Suprapubic skin (tissue), 4 donors: ENCODE measurements around the gene UGT1A7. TPM values are rescaled to one million over a fixed set of nuclear protein-coding genes. Genes with fewer than 3 reads are reported as not detected.

Experiments
- DNase-seq, 2 donors: peaks; one replicate each; pipeline ENCODE4 v3.0.0-alpha.2; 2019; ENCODE audit warnings: low spot score in 2 of 2
- H3K27ac ChIP-seq: fragments of 200-600 bp; sonication (generic); one replicate; pipeline ENCODE4 v1.5.1; 2019
- H3K27me3 ChIP-seq: fragments of 200-600 bp; sonication (generic); one replicate; pipeline ENCODE4 v1.5.1; 2019
- H3K36me3 ChIP-seq: fragments of 200-600 bp; sonication (generic); one replicate; pipeline ENCODE4 v1.5.1; 2019
- H3K4me1 ChIP-seq: fragments of 200-600 bp; sonication (generic); one replicate; pipeline ENCODE4 v1.5.1; 2019
- H3K4me3 ChIP-seq: fragments of 200-600 bp; sonication (generic); one replicate; pipeline ENCODE4 v1.5.1; 2019; ENCODE audit warnings: mild to moderate bottlenecking
- H3K9me3 ChIP-seq: fragments of 200-600 bp; sonication (generic); one replicate; pipeline ENCODE4 v1.5.1; 2019
- CTCF ChIP-seq, 2 donors: fragments of 200-600 bp in 1 of 2; fragments of 450-650 bp in 1 of 2; sonication (generic) in 1 of 2; IDR thresholded peaks; one replicate each; pipeline ENCODE4 v1.5.1; 2016 to 2019; ENCODE audit warnings: antibody characterized with exemption in 2 of 2, mild to moderate bottlenecking in 1 of 2, moderate library complexity in 1 of 2
- EP300 ChIP-seq: sonication (generic); formaldehyde crosslinking; IDR thresholded peaks from one replicate; pipeline ENCODE4 v1.6.1; 2017; ENCODE audit warnings: antibody characterized with exemption
- POLR2A ChIP-seq, 2 donors: fragments of 450-650 bp; IDR thresholded peaks; one replicate each; pipeline ENCODE4 v1.6.1; 2017; ENCODE audit warnings: antibody characterized with exemption in 2 of 2, mild to moderate bottlenecking in 2 of 2, moderate library complexity in 2 of 2
- POLR2AphosphoS5 ChIP-seq, 3 donors: sonication (generic); formaldehyde crosslinking; IDR thresholded peaks; one replicate each; pipeline ENCODE4 v1.6.1; 2017; ENCODE audit warnings: antibody characterized with exemption in 3 of 3
- WGBS: methylation state at CpG from one replicate; pipeline ENCODE4 v1.1.5; 2018; 5-methylcytosine and 5-hydroxymethylcytosine counted together
- total RNA-seq, 4 donors: library from RNA; depleted of rRNA; stranded (reverse); fragments of >200 nt; gene quantifications; one replicate each; pipeline ENCODE4 v1.1.0, GENCODE V29; 2016

Gene UGT1A7
- total RNA-seq, 4 donors from 2014 or later = 1.3 to 8.0 (median 2.2) TPM

GRCh38 chr2:233815861-233816260, 134.2 kb downstream of the UGT1A7 start:
- WGBS = 70% methylated on average over 6 of the region's 6 CpGs
- Histone ChIP-seq H3K36me3 (no peaks in the 10 kb centered on the region), H3K27ac (no peak overlapping the region), H3K4me3 (no peak overlapping the region), H3K9me3 (no peaks in the 10 kb centered on the region), H3K27me3 (no peaks in the 10 kb centered on the region), H3K4me1 (no peaks in the 10 kb centered on the region)
- DNase-seq = no peak
- no peak for TF ChIP-seq EP300

- H3K4me1 ChIP-seq = no peaks in the 10 kb centered on the region
- H3K27ac ChIP-seq = no peak overlapping the region
- H3K36me3 ChIP-seq = no peaks in the 10 kb centered on the region
- 52% methylated on average over 2 of the region's 2 CpGs for WGBS
- H3K27me3 ChIP-seq = no peaks in the 10 kb centered on the region
- no peaks in the 10 kb centered on the region for H3K9me3 ChIP-seq
- no peak for TF ChIP-seq POLR2A (IDR thresholded peaks at IDR 0.05)
- TF ChIP-seq POLR2AphosphoS5 (IDR thresholded peaks at IDR 0.05) = no peak
- TF ChIP-seq CTCF (IDR thresholded peaks at IDR 0.05) = no peak
- TF ChIP-seq EP300 = no peak
- DNase-seq = peak in 1 of 2 donors; percentile 28
- no peak overlapping the region for H3K4me3 ChIP-seq
These were observed 134.6 kb downstream of the UGT1A7 start for GRCh38 chr2:233816334-233816733.

- Histone ChIP-seq H3K4me1 (no peaks in the 10 kb centered on the region), H3K27ac (no peak overlapping the region), H3K36me3 (no peaks in the 10 kb centered on the region), H3K27me3 (no peaks in the 10 kb centered on the region), H3K9me3 (no peaks in the 10 kb centered on the region), H3K4me3 (no peak overlapping the region)
- peak; percentile 24 to 38 for DNase-seq
- TF ChIP-seq EP300 (no peak), POLR2A (IDR thresholded peaks at IDR 0.05) (no peak), POLR2AphosphoS5 (IDR thresholded peaks at IDR 0.05) (no peak), CTCF (IDR thresholded peaks at IDR 0.05) (no peak)
- 80% methylated on average over 4 of the region's 4 CpGs for WGBS
These were observed 135.1 kb downstream of the UGT1A7 start for GRCh38 chr2:233816771-233817170.

- Histone ChIP-seq H3K36me3 (no peaks in the 10 kb centered on the region), H3K4me1 (no peaks in the 10 kb centered on the region), H3K27me3 (no peaks in the 10 kb centered on the region), H3K27ac (no peak overlapping the region), H3K4me3 (no peak overlapping the region), H3K9me3 (no peaks in the 10 kb centered on the region)
- DNase-seq = peak; percentile 42 to 56
- 100% methylated on average over 3 of the region's 3 CpGs for WGBS
- TF ChIP-seq EP300 (no peak), CTCF (IDR thresholded peaks at IDR 0.05) (no peak), POLR2AphosphoS5 (IDR thresholded peaks at IDR 0.05) (no peak), POLR2A (IDR thresholded peaks at IDR 0.05) (no peak)
These were observed 135.7 kb downstream of the UGT1A7 start for GRCh38 chr2:233817361-233817911.

GRCh38 chr2:233817995-233818638, 136.4 kb downstream of the UGT1A7 start:
- Histone ChIP-seq H3K36me3 (no peaks in the 10 kb centered on the region), H3K4me1 (no peaks in the 10 kb centered on the region), H3K9me3 (no peaks in the 10 kb centered on the region), H3K27ac (no peak overlapping the region), H3K27me3 (no peaks in the 10 kb centered on the region), H3K4me3 (no peak overlapping the region)
- DNase-seq = peak; percentile 35 to 72
- WGBS = 97% methylated on average over 9 of the region's 11 CpGs
- TF ChIP-seq POLR2AphosphoS5 (IDR thresholded peaks at IDR 0.05) (no peak), POLR2A (IDR thresholded peaks at IDR 0.05) (no peak)

- H3K9me3 ChIP-seq = no peaks in the 10 kb centered on the region
- H3K36me3 ChIP-seq = no peaks in the 10 kb centered on the region
- no peak for TF ChIP-seq EP300
- TF ChIP-seq CTCF (IDR thresholded peaks at IDR 0.05) = no peak
- TF ChIP-seq POLR2A (IDR thresholded peaks at IDR 0.05) = no peak
- TF ChIP-seq POLR2AphosphoS5 (IDR thresholded peaks at IDR 0.05) = no peak
- no peaks in the 10 kb centered on the region for H3K4me1 ChIP-seq
- H3K27me3 ChIP-seq = no peaks in the 10 kb centered on the region
- H3K27ac ChIP-seq = no peak overlapping the region
- H3K4me3 ChIP-seq = no peak overlapping the region
- peak; percentile 47 to 61 for DNase-seq
- WGBS = 83% methylated on average over 15 of the region's 17 CpGs
These were observed 137.2 kb downstream of the UGT1A7 start for GRCh38 chr2:233818639-233819621.
